HG03354 (cell line): ENCODE results near the gene DLG2.

Source experiments
- ATAC-seq: cut with Tn5 transposase; IDR thresholded peaks from one replicate; pipeline ENCODE4 v1.9.1; 2021; ENCODE audit warnings: mild to moderate bottlenecking; ENCODE audit not compliant: unreplicated experiment, poor library complexity, severe bottlenecking

The DLG2 gene

DNA sequence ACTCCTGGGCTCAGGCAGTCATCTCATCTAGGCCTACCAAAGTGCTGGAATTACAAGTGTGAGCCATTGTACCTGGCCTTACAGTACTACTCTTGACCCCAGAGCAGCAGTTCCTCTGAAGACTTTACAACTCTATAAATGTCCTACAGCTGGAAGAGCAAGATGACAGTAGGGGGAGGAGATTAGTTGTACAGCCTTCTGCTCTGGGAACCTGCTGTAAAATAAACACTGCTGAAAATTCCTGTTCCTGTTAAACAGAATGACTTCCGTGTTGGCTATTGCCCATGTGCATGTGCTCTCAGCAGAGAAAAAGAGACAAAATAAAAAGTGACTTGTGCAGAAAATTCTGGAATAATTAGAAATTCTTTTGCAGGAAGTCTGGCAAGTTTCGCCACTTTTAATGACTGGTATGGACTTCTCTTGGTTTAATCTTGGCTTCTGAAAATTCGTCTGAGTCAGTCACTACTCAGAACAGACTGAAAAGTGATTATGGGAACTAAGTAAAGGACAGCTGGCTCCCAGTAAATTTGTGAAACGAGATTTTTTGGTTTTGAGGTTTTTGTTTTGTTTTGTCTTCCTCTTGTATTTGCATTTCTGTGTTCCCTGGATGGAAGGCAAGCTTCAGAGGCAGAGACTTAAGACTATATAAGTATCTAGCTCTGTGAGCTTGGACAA is 955.7 kb downstream of the DLG2 start:
- ATAC-seq, result no peak

DNA sequence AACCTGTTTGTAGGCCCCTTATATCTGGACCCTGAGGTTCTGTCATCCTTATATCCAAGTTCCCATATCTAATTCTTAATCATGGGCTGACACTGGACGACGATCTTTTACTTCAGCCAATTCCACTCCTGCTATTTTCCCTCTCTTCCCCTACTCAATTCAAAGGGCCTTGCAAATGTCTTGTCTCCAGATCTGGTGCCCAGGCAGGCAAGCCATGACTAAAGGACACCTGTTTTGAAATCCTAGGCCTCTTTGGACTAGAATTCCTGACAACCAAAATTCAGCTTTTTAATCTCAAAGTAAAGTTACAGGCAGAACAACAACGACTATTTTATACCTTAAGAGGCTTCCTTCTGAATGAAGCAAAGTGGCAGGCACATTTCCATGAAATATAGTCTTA is 963.4 kb downstream of the DLG2 start:
- no peak for ATAC-seq

DNA sequence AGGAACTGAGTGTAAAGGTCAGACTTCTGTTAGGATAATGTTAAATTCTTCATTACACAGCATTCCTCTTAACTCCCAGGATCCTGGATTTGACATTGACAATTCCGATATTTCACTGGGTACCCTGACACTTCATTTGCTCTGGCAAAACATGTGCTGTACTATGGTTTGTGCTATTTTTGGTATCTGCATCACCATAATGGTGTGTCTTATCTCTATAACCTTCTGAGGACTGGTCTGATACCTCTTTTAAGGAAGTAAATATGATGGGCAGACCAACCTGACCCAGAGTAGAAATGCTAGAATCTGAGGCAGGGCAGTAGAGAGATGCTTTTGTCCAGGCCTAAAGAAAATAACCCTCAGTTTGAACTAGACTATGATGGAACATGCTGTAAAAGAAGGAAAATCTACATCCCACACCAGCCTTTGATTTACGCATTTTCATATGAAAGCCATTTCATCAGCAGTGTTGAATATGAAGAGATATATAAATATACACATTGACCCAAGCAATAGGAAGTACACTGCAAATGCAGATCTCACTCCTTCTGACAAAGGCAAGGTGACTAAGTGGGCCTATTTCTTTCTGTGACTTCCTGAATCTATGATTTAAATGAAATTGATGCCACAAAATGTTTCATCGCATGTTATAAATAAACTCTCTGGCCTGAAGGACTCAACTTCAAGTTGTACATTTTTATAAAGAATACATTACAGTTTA is 966.7 kb downstream of the DLG2 start:
- no peak for ATAC-seq

DNA sequence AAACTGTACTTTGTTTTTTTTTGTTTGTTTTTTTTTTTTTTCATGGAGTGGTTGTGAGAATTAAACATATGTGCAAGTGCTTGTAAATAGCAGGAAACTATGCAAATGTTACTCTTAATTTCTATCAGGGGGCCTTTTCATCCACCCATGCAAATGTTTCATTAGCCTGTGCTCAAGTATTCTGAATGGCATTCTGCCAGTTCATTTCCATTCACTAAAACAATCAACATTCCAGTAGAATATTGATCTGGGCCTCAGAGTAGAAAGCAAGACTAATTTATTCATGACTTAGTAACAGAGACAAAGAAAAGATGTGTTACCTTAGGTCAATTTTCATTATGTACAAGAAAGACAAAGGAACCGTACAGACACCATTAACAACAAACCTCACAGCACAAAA is 971.4 kb downstream of the DLG2 start:
- no peak for ATAC-seq

DNA sequence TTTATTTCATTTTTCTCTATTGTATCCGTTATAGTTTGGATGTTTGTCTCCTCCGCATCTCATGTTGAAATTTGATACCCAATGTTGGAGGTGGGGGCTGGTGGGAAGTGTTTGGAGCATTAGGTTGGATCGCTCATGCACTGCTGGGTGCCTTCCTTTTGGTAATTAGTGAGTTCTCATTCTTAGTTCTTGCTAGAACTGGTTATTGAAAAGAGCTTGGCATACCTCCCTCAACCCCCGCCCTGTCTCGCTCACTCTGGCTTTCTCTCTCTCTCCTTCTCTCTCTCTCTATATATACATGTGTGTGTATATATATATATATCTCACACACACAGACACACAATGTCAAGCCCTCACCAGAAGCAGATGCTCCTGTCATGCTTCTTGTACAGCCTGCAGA is 978.7 kb downstream of the DLG2 start:
- no peak for ATAC-seq

DNA sequence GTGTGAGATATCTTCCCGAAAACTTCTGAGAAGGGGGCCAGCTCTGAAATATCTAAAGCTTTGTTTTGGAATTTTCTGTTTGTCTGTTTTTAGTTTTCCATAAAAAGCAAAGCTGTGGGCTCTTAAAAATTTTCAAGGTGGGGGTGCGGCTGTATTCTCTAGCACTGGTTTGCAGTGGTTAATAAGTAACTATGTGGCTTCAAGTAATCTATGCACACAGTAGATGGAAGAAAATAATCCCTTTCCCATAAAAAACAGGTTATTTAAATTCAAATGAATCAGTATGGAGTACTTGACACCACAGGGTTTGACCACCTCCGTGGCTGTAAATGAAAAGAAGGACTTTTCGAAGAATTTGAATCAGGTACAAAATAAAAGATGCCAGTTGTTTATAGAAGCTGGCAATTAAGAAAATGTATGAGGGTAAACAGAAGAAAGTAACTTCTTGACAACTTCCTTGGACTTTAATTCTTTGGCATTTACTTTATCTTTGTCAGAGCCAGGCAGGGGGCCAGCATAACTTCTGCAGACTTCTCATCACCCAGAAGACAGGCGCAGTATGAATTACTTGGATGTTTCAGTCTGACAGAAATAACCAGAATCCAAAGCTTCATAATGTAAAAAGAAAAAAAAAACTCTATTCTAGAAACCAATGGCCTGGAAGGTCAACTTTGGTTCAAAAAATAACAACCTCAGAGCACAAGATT is 981.0 kb downstream of the DLG2 start:
- ATAC-seq, result no peak

DNA sequence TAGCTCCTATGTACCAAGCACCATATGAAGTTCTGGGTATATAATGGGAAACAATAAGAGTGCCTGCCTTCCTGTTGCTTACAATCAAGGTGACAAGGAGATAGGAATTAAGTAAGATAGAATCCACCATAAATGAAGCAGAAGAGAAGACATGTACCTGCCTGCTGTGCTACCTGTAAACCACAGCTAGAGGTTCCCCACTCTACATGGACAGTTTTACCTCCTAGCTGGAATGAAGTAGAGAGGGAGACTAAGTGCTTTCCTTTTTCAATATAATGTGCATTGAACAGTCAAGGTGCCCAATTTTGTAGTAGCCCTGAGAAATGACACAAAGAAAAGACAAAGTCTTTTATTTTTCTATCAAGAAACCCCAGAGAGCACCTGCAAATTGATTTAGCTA is 984.6 kb downstream of the DLG2 start:
- ATAC-seq, result no peak

DNA sequence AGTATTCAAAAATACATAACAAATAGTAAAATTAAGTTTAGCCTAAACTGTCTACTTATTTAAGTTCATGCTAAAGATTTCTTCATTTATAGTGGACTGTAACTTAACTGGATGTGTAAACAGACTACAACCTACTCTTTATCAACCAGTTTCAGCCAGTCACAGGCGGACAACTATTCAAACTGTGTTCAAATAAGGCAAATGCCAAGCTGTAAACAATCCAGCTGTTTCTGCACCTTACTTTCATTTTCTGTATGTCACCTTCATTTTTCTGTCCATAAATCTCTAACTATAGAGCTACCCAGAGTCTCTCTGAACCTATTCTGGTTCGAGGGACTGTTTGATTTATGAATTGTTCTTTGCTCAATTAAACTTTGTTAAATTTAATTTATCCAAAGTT is 992.8 kb downstream of the DLG2 start:
- ATAC-seq, result no peak

DNA sequence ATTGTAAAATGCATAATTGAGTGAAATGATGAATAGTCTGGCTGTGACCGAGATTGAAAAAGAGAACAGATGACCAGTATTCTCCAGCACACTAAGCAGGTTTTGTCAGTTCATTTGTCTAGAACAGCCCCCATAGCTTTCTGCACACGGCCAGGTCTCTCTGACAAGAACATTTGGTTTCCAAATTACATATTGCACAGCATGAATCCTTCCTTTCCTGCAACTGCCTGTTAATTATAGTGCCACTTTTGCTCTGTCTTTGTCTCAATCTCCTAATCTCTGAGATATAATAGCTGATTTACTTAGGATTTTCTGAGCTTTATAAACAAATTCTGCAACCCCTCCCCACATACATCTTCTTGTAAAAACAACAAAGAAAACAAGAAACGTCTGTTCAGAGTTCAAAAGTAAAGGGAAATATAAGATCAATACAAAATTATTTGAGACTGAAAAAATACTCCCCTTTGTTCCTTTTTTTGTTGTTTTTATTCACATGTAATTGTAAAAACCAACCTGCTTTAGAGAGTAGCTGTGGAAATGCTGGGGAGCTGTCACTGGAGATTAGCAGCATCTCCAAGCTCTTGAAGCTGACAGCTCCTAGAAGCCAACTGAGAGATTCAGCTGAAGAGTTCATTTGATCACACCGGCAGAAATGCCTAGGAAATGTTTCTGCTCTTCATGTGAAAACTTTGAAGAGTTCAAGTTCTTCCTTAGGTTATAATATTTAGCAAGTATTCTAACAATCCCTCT is 998.1 kb downstream of the DLG2 start:
- ATAC-seq, result no peak

DNA sequence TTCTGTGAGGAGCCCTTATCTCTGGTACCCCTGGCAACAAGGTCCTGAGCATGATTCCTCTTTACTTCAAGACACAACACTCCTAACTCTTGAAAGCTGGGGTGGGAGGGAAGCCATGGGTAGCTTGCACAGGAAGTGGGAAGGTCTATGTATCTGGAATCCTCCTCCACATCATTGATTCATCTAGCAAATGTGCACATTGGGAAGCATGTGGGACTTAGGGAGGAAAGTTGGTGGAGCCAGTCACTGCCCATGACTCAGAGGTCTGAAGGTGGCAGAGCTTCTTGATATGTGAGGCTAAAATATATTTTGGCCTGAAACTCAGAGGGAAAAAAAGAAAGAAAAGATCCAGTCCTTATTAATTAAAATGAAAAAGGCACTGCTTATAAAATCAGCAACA is 1000.9 kb downstream of the DLG2 start:
- ATAC-seq, result no peak

DNA sequence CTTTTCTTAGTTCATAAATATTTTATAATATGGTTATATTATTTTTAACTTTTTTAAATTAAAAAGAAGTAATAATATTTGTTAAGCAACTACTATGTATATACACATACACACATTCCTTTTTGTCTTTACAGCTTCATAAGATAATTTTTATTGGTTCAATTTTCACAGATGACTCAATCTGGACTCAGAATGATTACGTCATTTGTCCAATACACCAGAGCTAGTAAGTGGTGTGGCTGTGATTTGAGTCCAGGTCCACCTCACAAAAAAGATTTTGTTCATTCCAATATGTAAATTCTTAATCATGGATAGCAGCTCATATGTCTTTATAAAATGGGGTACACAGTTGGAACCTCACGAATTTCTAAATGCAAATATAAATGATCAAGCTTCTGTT is 1014.5 kb downstream of the DLG2 start:
- ATAC-seq, result no peak

DNA sequence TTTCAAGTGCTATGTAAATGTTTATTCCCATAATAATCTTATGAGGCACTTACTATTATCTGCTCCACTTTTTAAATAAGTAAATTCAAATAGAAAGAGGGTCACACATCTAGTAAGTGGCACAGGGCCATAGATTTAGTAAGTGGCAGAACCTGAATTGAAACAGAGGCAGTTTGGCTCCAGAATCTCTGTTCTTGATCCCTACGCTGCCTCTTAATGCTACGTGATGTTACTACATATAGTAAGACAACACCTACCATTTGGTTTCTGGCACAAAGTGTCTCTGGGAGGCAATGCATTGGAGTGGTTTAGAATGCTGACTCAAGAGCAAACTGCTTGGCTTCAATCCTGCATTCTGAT is 1018.3 kb downstream of the DLG2 start:
- no peak for ATAC-seq

DNA sequence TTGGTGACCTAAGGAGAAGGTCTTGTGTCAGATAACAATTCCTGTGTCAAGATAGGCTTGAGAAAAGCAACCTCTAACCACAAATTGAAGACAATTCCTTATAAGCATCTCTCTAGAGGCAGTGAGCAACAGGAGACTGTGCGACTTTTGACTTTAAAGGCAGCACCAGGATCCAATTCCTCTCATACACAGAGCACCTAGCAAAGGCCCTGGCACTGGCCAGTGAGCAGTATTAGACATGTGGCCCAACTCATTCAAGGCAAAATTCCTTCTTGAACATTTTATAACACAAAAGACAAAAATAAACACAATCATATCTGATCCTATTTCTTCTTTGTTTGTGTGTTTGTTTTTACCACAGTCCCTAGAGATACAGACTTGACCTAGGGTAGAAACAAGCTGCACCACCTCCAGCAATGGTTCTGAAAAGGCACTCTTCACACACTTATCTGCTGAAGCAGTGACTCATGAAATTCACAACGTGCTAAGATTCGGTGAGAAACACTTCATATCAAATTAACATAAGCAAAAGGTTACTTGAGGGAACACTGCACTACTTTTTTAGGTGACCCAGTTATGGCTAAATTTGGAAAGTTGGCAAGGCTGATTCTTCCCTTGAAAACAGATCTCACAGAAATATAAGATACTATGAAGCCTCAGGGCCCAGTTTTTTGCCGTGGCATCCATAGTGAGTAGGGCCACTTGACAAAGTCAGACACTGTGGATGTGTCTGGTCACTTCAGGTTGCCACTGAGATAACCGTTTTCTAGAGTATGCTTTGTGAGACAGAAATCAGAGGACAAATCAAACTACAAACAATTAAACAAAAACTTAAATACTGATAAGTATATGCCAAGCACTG is 1018.9 kb downstream of the DLG2 start:
- ATAC-seq, result no peak

DNA sequence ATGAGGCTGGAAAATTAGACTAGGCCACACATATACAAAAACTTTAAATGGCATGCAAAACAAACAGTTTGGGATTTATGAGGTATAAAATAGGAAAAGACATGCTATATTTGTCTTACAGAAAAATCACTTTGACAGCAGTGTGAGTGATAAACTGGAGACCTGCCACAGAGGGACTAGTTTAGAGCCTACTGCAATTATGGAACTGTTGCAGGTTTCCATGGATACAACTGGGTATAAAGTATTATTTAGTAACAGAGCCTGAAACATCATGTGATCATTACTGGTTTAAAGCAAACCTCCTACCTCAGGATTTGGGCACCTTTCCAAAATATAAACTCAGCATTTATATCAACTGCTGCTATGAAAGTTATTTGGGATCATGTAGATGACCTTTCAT is 1032.5 kb downstream of the DLG2 start:
- ATAC-seq, result no peak

DNA sequence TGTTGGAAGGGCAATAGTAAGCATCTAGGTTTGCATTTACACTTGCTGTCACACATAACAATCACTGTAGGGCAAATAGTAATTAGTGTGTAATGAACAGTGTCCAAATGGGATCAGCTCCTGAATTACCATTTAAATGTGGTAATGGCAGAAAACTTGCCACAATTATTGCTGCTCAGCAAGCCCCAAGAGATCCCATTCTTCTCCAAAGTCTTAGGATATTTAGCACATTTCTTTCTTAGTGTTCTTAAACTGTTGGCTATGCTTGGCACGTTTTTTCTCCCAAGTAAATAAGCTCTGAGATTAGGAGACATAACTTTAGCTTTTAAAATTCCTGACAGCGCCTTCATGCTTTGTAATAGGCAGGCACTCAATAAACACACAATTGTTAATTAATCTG is 1037.0 kb downstream of the DLG2 start:
- ATAC-seq, result no peak

DNA sequence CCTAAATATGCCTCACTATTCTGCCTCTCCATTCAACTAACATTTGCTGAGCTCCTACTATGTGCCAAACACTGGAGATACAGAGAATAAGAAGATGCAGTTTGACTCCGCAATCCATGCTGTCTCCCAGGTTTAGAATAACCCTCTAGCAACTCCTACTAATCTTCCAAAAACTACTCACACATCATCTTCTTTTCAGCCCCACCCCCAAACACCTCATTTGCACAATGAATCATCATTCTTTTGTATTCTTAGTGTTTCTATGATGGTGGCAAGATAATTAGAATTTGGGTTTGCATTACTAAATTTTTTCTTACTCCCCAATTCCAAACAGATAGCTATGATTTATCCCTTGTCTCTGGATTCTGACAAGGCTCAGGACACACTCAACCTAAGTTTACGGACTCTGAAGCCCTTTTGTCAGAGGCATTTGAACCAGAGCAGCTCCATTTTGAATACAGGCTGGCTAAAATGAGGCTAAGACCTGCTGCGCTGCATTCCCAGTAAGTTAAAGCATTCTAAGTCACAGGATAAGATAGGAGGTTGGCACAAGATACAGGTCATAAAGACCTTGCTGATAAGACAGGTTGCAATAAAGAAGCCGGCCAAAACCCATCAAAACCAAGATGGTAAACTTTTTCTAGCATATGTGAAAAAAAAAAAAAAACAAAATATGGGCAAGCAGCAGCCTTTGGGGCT is 1038.9 kb downstream of the DLG2 start:
- no peak for ATAC-seq

DNA sequence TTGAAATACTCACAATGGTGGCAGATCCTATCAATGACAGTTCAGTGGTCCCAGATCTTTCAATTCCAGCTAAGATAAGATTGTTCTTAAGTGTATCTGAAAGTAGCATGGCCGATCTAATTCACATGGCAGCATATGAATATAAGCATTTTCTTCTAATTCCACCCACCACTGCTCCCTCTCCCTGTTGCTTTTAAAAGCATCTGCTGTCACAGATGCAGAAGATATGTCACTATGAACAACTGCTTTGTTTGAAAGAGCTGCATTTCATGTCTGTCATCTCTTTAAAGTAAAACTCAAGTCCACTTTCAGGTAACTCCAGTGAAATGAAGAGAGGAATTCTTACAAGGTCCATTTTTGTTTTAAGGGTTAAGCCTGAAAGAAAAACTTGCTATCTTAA is 1044.0 kb downstream of the DLG2 start:
- ATAC-seq, result no peak

DNA sequence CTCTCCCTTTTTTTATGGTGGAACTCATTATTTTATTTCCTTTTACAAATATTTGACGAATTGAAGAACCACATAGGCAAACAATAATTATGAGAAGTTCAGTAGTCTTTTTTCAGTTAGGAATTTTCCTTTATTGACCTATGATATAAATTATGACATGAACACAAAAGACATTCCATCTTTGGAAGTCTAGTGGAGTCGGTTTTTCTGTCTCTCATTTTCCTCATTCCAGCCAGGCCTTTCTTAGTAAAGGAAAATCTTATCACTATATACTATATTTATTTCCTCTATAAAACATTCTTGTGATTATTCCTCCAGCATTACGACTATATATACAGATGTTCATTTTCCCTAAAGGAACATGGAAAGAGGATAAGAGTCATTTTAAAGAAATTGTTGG is 1046.1 kb downstream of the DLG2 start:
- no peak for ATAC-seq

DNA sequence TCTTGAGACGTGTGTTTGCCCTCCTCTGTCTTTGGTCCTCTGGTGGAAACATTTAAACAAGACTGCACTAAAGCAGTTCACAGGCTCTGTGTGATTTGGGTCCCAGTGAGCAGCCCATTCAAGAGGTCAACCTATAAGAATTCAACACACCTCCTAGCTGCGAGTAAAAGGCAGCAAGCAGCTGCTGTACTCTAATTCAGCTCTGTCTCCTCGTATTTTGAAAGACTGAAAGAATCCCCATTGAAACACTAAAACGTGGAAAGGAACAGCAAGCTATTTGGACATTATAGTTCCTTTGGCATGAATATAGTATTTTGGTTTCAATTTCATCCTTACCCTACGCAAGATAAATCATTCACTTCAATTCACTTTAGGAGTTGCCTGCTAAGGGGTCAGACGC is 1046.7 kb downstream of the DLG2 start:
- ATAC-seq, result no peak
